Liver (tissue), 9 donors: ENCODE data around the gene PRELID1. TPM values are rescaled to one million over a fixed set of nuclear protein-coding genes. Genes with fewer than 3 reads are reported as not detected.

Experiments
- DNase-seq: peaks from one replicate; pipeline ENCODE4 v3.0.0-alpha.2; 2017; ENCODE audit warnings: low spot score
- H3K27ac ChIP-seq, 2 donors: one replicate each; pipeline ENCODE4 v1.7.0; 2013; ENCODE audit warnings: inconsistent platforms in 2 of 2, low read length in 2 of 2, control low read depth in 1 of 2, low read depth in 1 of 2, mild to moderate bottlenecking in 1 of 2
- H3K27me3 ChIP-seq, 4 donors: one replicate each; pipeline versions ENCODE4 v1.6.1 to v1.7.0; 2013; ENCODE audit warnings: low read length in 3 of 4, inconsistent platforms in 1 of 4, mild to moderate bottlenecking in 1 of 4, moderate library complexity in 1 of 4; ENCODE audit not compliant: control insufficient read depth in 4 of 4, insufficient read depth in 4 of 4
- H3K36me3 ChIP-seq, 4 donors: one replicate each; pipeline versions ENCODE4 v1.6.1 to v1.7.0; 2013; ENCODE audit warnings: low read length in 3 of 4, mild to moderate bottlenecking in 3 of 4, low read depth in 1 of 4, moderate library complexity in 1 of 4; ENCODE audit not compliant: control insufficient read depth in 4 of 4, insufficient read depth in 3 of 4
- H3K4me1 ChIP-seq, 4 donors: one replicate each; pipeline versions ENCODE4 v1.6.1 to v1.7.0; 2013; ENCODE audit warnings: low read length in 3 of 4, mild to moderate bottlenecking in 3 of 4, moderate library complexity in 1 of 4; ENCODE audit not compliant: control insufficient read depth in 4 of 4, insufficient read depth in 4 of 4
- H3K4me3 ChIP-seq, 3 donors: one replicate each; pipeline versions ENCODE4 v1.6.1 to v1.7.0; 2013; ENCODE audit warnings: low read length in 3 of 3, control low read depth in 1 of 3, low read depth in 1 of 3, mild to moderate bottlenecking in 1 of 3
- H3K9ac ChIP-seq, 2 donors: one replicate each; pipeline ENCODE4 v1.7.0; 2013; ENCODE audit warnings: low read length in 2 of 2, mild to moderate bottlenecking in 2 of 2, moderate library complexity in 2 of 2, control low read depth in 1 of 2, low read depth in 1 of 2
- H3K9me3 ChIP-seq, 4 donors: one replicate each; pipeline versions ENCODE4 v1.6.1 to v1.7.0; 2013; ENCODE audit warnings: low read length in 3 of 4; ENCODE audit not compliant: control insufficient read depth in 4 of 4
- ATF3 ChIP-seq: IDR thresholded peaks from 2 replicates; pipeline ENCODE4 v1.6.1; 2016; ENCODE audit warnings: antibody characterized with exemption
- CTCF ChIP-seq: fragments of 150-350 bp; IDR thresholded peaks from 2 replicates; pipeline ENCODE4 v1.5.1; 2017; ENCODE audit warnings: improper control_type of control experiment, low read depth, low read length; ENCODE audit not compliant: missing input control
- EGR1 ChIP-seq, 2 donors: IDR thresholded peaks; 2 replicates each; pipeline ENCODE4 v1.6.1; 2016 to 2018; ENCODE audit warnings: antibody characterized with exemption in 2 of 2, low read depth in 2 of 2
- FOXA1 ChIP-seq: IDR thresholded peaks from 2 replicates; pipeline ENCODE4 v1.6.1; 2016; ENCODE audit warnings: antibody characterized with exemption
- FOXA2 ChIP-seq: IDR thresholded peaks from 2 replicates; pipeline ENCODE4 v1.6.1; 2016; ENCODE audit warnings: antibody characterized with exemption
- GABPA ChIP-seq, 2 donors: IDR thresholded peaks in 1 of 2; conservative IDR thresholded peaks in 1 of 2; 2 replicates each; pipeline ENCODE4 v1.6.1; 2016; ENCODE audit warnings: antibody characterized with exemption in 2 of 2, mild to moderate bottlenecking in 1 of 2, moderate library complexity in 1 of 2
- HNF4A ChIP-seq, 2 donors: conservative IDR thresholded peaks; 2 replicates each; pipeline ENCODE4 v1.6.1; 2016; ENCODE audit warnings: antibody characterized with exemption in 2 of 2, mild to moderate bottlenecking in 2 of 2
- JUND ChIP-seq, 2 donors: IDR thresholded peaks; 2 replicates each; pipeline ENCODE4 v1.6.1; 2016; ENCODE audit warnings: antibody characterized with exemption in 2 of 2
- MAX ChIP-seq: IDR thresholded peaks from 2 replicates; pipeline ENCODE4 v1.6.1; 2016; ENCODE audit warnings: antibody characterized with exemption
- NR2F2 ChIP-seq: IDR thresholded peaks from 2 replicates; pipeline ENCODE4 v1.6.1; 2016; ENCODE audit warnings: antibody characterized with exemption
- RAD21 ChIP-seq, 2 donors: IDR thresholded peaks; 2 replicates each; pipeline ENCODE4 v1.6.1; 2016; ENCODE audit warnings: antibody characterized with exemption in 2 of 2, mild to moderate bottlenecking in 2 of 2
- REST ChIP-seq: IDR thresholded peaks from 2 replicates; pipeline ENCODE4 v1.6.1; 2016; ENCODE audit warnings: antibody characterized with exemption, mild to moderate bottlenecking
- RXRA ChIP-seq, 2 donors: IDR thresholded peaks; 2 replicates each; pipeline ENCODE4 v1.6.1; 2017 to 2018; ENCODE audit warnings: antibody characterized with exemption in 2 of 2, mild to moderate bottlenecking in 1 of 2
- SP1 ChIP-seq: IDR thresholded peaks from 2 replicates; pipeline ENCODE4 v1.6.1; 2018; ENCODE audit warnings: antibody characterized with exemption, mild to moderate bottlenecking
- TAF1 ChIP-seq: conservative IDR thresholded peaks from 2 replicates; pipeline ENCODE4 v1.6.1; 2016; ENCODE audit warnings: antibody characterized with exemption, mild to moderate bottlenecking
- YY1 ChIP-seq: IDR thresholded peaks from 2 replicates; pipeline ENCODE4 v1.6.1; 2016; ENCODE audit warnings: antibody characterized with exemption, mild to moderate bottlenecking
- ZBTB33 ChIP-seq: IDR thresholded peaks from 2 replicates; pipeline ENCODE4 v1.6.1; 2016; ENCODE audit warnings: antibody characterized with exemption
- WGBS: extraction: QIAGEN DNeasy Blood & Tissue Kit; methylation state at CpG from one replicate; pipeline ENCODE4 v1.1.7; 2013; 5-methylcytosine and 5-hydroxymethylcytosine counted together
- polyA plus RNA-seq, 2 donors: library from polyadenylated mRNA; stranded (reverse) in 1 of 2; unstranded in 1 of 2; fragments of 200-250 nt in 1 of 2; fragments of >200 nt in 1 of 2; fragmentation: Nextera tagmentation in 1 of 2; extraction: Ambion mirVana in 1 of 2; gene quantifications; one replicate each; pipeline versions ENCODE4 v1.2.1 to v1.2.3, GENCODE V29; 2013 to 2015
- total RNA-seq, 2 donors: library from RNA; depleted of rRNA; stranded (reverse); fragments of >200 nt; gene quantifications; one replicate each; pipeline ENCODE4 v1.2.3, GENCODE V29; 2014
- donor health status: healthy.
- donor health status: healthy.
- donor health status: healthy.
- donor health status: healthy.
- donor health status: healthy.

PRELID1 gene
- total and polyA plus RNA-seq, 4 donors = 47.9 to 200 (median 85.3) TPM

GRCh38 chr5:177269232-177269895 lies 34.2 kb upstream of the PRELID1 start (continued):
- TF ChIP-seq RAD21 (IDR thresholded peaks at IDR 0.05) (no peak), GABPA (IDR thresholded peaks at IDR 0.05 in 1 of 2, conservative IDR thresholded peaks at IDR 0.05 in 1 of 2) (no peak), FOXA1 (no peak)

- DNase-seq = no peak
- H3K9me3 ChIP-seq = no peaks in the 10 kb centered on the region
- H3K4me1 ChIP-seq = peaks cover 0 to 4% (median 0%) of the 10 kb centered on the region in 4 donors
- no peak overlapping the region for H3K4me3 ChIP-seq
- no peaks in the 10 kb centered on the region for H3K27me3 ChIP-seq
- no peak for TF ChIP-seq REST
- TF ChIP-seq ZBTB33 = no peak
- TF ChIP-seq NR2F2 = no peak
- TF ChIP-seq FOXA2 = no peak
- TF ChIP-seq TAF1 = no peak
- TF ChIP-seq FOXA1 = no peak
- no peak for TF ChIP-seq ATF3
- TF ChIP-seq JUND (IDR thresholded peaks at IDR 0.05) = no peak
- TF ChIP-seq RXRA (IDR thresholded peaks at IDR 0.05) = no peak
- no peak for TF ChIP-seq MAX
- no peak for TF ChIP-seq EGR1 (IDR thresholded peaks at IDR 0.05; ENCODE audit: low read depth in 2 of 2)
- TF ChIP-seq YY1 = no peak
- no peak for TF ChIP-seq RAD21 (IDR thresholded peaks at IDR 0.05)
- TF ChIP-seq HNF4A (conservative IDR thresholded peaks at IDR 0.05) = no peak
- TF ChIP-seq SP1 = no peak
- 97% methylated on average over 3 of the region's 3 CpGs for WGBS
- no peak overlapping the region for H3K9ac ChIP-seq
- peaks cover 4 to 53% (median 49%) of the 10 kb centered on the region in 4 donors for H3K36me3 ChIP-seq
- no peak overlapping the region for H3K27ac ChIP-seq
These were observed 33.6 kb upstream of the PRELID1 start for GRCh38 chr5:177269976-177270375.

GRCh38 chr5:177270653-177271052 lies 32.9 kb upstream of the PRELID1 start:
- H3K4me3 ChIP-seq = no peak overlapping the region
- DNase-seq = no peak
- H3K9ac ChIP-seq = no peak overlapping the region
- H3K36me3 ChIP-seq = peaks cover 4 to 53% (median 48%) of the 10 kb centered on the region in 4 donors
- 90% methylated on average over 3 of the region's 3 CpGs for WGBS
- no peak overlapping the region for H3K27ac ChIP-seq
- H3K27me3 ChIP-seq = no peaks in the 10 kb centered on the region
- H3K4me1 ChIP-seq = peaks cover 0 to 4% (median 0%) of the 10 kb centered on the region in 4 donors
- no peaks in the 10 kb centered on the region for H3K9me3 ChIP-seq
- TF ChIP-seq MAX (no peak), ATF3 (no peak), GABPA (IDR thresholded peaks at IDR 0.05 in 1 of 2, conservative IDR thresholded peaks at IDR 0.05 in 1 of 2) (no peak), RAD21 (IDR thresholded peaks at IDR 0.05) (no peak), TAF1 (no peak), NR2F2 (no peak), ZBTB33 (no peak), EGR1 (IDR thresholded peaks at IDR 0.05; ENCODE audit: low read depth in 2 of 2) (no peak), YY1 (no peak), FOXA2 (no peak), SP1 (no peak), RXRA (IDR thresholded peaks at IDR 0.05) (no peak), HNF4A (conservative IDR thresholded peaks at IDR 0.05) (no peak), CTCF (no peak)
